Activated naive CD4-positive, alpha-beta T cell treated with anti-CD3 and anti-CD28 coated beads, Interleukin-2, amount 50 U/mL, for 16 hours (primary cell): ENCODE measurements around the gene SLC12A4.
"Not testable (repeated sequence)": the region's sequence is repeated elsewhere in the genome, so short reads cannot be mapped to it uniquely, and the experiment has no call there.

Experiments used
- DNase-seq: peaks from one replicate; pipeline ENCODE4 v3.0.0-alpha.2; 2020

SLC12A4 gene

GRCh38 chr16:67924140-67924906 is 44.1 kb downstream of the SLC12A4 start:
- DNase-seq, result no peak

- DNase-seq, result no peak
These were observed 44.9 kb downstream of the SLC12A4 start for GRCh38 chr16:67923414-67924116.

GRCh38 chr16:67922740-67923139 is 45.7 kb downstream of the SLC12A4 start:
- DNase-seq, result no peak

GRCh38 chr16:67922221-67922620 is 46.2 kb downstream of the SLC12A4 start:
- DNase-seq, result no peak

GRCh38 chr16:67919622-67920221 is 48.7 kb downstream of the SLC12A4 start:
- no peak for DNase-seq

GRCh38 chr16:67917852-67918236 is 50.6 kb downstream of the SLC12A4 start:
- DNase-seq, result peak; percentile 57

- DNase-seq, result no peak
These were observed 51.1 kb downstream of the SLC12A4 start for GRCh38 chr16:67917140-67917851.

- DNase-seq, result no peak
These were observed 52.4 kb downstream of the SLC12A4 start for GRCh38 chr16:67915831-67916723.

GRCh38 chr16:67915496-67915769 is 53.0 kb downstream of the SLC12A4 start:
- not testable (repeated sequence) for DNase-seq

- no peak for DNase-seq
These were observed 53.5 kb downstream of the SLC12A4 start for GRCh38 chr16:67914758-67915495.

GRCh38 chr16:67910158-67910557 is 58.3 kb downstream of the SLC12A4 start:
- DNase-seq, result no peak

- no peak for DNase-seq
These were observed 59.2 kb downstream of the SLC12A4 start for GRCh38 chr16:67909056-67909742.

GRCh38 chr16:67907397-67908180 is 60.8 kb downstream of the SLC12A4 start:
- no peak for DNase-seq

GRCh38 chr16:67902831-67903230 is 65.6 kb downstream of the SLC12A4 start:
- no peak for DNase-seq

GRCh38 chr16:67901734-67902133 is 66.7 kb downstream of the SLC12A4 start:
- no peak for DNase-seq

GRCh38 chr16:67897231-67897630 is 71.2 kb downstream of the SLC12A4 start:
- DNase-seq, result no peak

- DNase-seq, result no peak
These were observed 74.6 kb downstream of the SLC12A4 start for GRCh38 chr16:67893743-67894399.
